Measurements from ENCODE around the gene BPIFB6. TPM values are rescaled to one million over a fixed set of nuclear protein-coding genes. Genes with fewer than 3 reads are reported as not detected.

The BPIFB6 gene
- total RNA-seq, 1 donor from 2014 or later, result not detected

- Mint-ChIP-seq H3K9me3 (ENCODE audit: low read depth) (no peaks in the 10 kb centered on the region), H3K36me3 (ENCODE audit: low read depth) (no peaks in the 10 kb centered on the region), H3K4me1 (ENCODE audit: low read depth) (no peaks in the 10 kb centered on the region), H3K27me3 (ENCODE audit: low read depth) (peaks cover 34% of the 10 kb centered on the region), H3K4me3 (ENCODE audit: unreplicated experiment) (no peak overlapping the region), H3K27ac (ENCODE audit: unreplicated experiment) (no peak overlapping the region)
- no peak for DNase-seq (ENCODE audit: low spot score)
- no peak for TF ChIP-seq CTCF (IDR thresholded peaks at IDR 0.05)
Observed at GRCh38 chr20:33023439-33024242, 7.8 kb upstream of the BPIFB6 start.

GRCh38 chr20:33024243-33024560, 7.2 kb upstream of the BPIFB6 start:
- Mint-ChIP-seq H3K4me1 (ENCODE audit: low read depth) (no peaks in the 10 kb centered on the region), H3K27me3 (ENCODE audit: low read depth) (peaks cover 34% of the 10 kb centered on the region), H3K4me3 (ENCODE audit: unreplicated experiment) (no peak overlapping the region), H3K36me3 (ENCODE audit: low read depth) (no peaks in the 10 kb centered on the region), H3K9me3 (ENCODE audit: low read depth) (no peaks in the 10 kb centered on the region), H3K27ac (ENCODE audit: unreplicated experiment) (no peak overlapping the region)
- DNase-seq (ENCODE audit: low spot score), result no peak
- no peak for TF ChIP-seq CTCF (IDR thresholded peaks at IDR 0.05)

GRCh38 chr20:33024609-33025317, 6.7 kb upstream of the BPIFB6 start:
- Mint-ChIP-seq H3K4me3 (ENCODE audit: unreplicated experiment) (no peak overlapping the region), H3K27me3 (ENCODE audit: low read depth) (peaks cover 31% of the 10 kb centered on the region), H3K4me1 (ENCODE audit: low read depth) (no peaks in the 10 kb centered on the region), H3K36me3 (ENCODE audit: low read depth) (no peaks in the 10 kb centered on the region), H3K27ac (ENCODE audit: unreplicated experiment) (no peak overlapping the region), H3K9me3 (ENCODE audit: low read depth) (no peaks in the 10 kb centered on the region)
- DNase-seq (ENCODE audit: low spot score), result no peak
- no peak for TF ChIP-seq CTCF (IDR thresholded peaks at IDR 0.05)

GRCh38 chr20:33025318-33025876, 6.1 kb upstream of the BPIFB6 start:
- no peaks in the 10 kb centered on the region for H3K36me3 Mint-ChIP-seq (ENCODE audit: low read depth)
- H3K4me1 Mint-ChIP-seq (ENCODE audit: low read depth), result no peaks in the 10 kb centered on the region
- DNase-seq (ENCODE audit: low spot score), result no peak
- peaks cover 30% of the 10 kb centered on the region for H3K27me3 Mint-ChIP-seq (ENCODE audit: low read depth)
- H3K27ac Mint-ChIP-seq (ENCODE audit: unreplicated experiment), result no peak overlapping the region
- H3K4me3 Mint-ChIP-seq (ENCODE audit: unreplicated experiment), result no peak overlapping the region
- H3K9me3 Mint-ChIP-seq (ENCODE audit: low read depth), result no peaks in the 10 kb centered on the region
- TF ChIP-seq CTCF (IDR thresholded peaks at IDR 0.05), result no peak

- H3K36me3 Mint-ChIP-seq (ENCODE audit: low read depth), result no peaks in the 10 kb centered on the region
- H3K9me3 Mint-ChIP-seq (ENCODE audit: low read depth), result no peaks in the 10 kb centered on the region
- no peaks in the 10 kb centered on the region for H3K4me1 Mint-ChIP-seq (ENCODE audit: low read depth)
- no peak overlapping the region for H3K27ac Mint-ChIP-seq (ENCODE audit: unreplicated experiment)
- peaks cover 30% of the 10 kb centered on the region for H3K27me3 Mint-ChIP-seq (ENCODE audit: low read depth)
- TF ChIP-seq CTCF (IDR thresholded peaks at IDR 0.05), result no peak
- no peak overlapping the region for H3K4me3 Mint-ChIP-seq (ENCODE audit: unreplicated experiment)
- no peak for DNase-seq (ENCODE audit: low spot score)
Observed at GRCh38 chr20:33026072-33026778, 5.2 kb upstream of the BPIFB6 start.

Measured in chondrocyte (in vitro differentiated cells).